GM23338 (cell line): ENCODE results near the gene ADD1. TPM values are rescaled to one million over a fixed set of nuclear protein-coding genes. Genes with fewer than 3 reads are reported as not detected.

Experiments used
- ATAC-seq: fragments of 200-7000 bp; cut with Tn5 transposase; 3 replicates; pipeline ENCODE4 v1.9.1; 2020
- DNase-seq: peaks from one replicate; pipeline ENCODE4 v3.0.0-alpha.2; 2015; ENCODE audit warnings: low spot score
- H2AFZ ChIP-seq: fragments of 200-600 bp; sonication (generic); 2 replicates; pipeline ENCODE4 v1.8.0; 2016; ENCODE audit warnings: antibody characterized with exemption, mild to moderate bottlenecking, moderate library complexity
- H3F3A ChIP-seq: fragments of 200-600 bp; sonication (generic); replicated peaks from 2 replicates; pipeline ENCODE4 v1.8.0; 2017; ENCODE audit warnings: antibody characterized with exemption, mixed run types, low read depth
- H3K27ac ChIP-seq: fragments of 200-600 bp; sonication (generic); 2 replicates; pipeline ENCODE4 v1.6.1; 2016; ENCODE audit warnings: low read depth
- H3K27me3 ChIP-seq: fragments of 200-600 bp; sonication (generic); 2 replicates; pipeline ENCODE4 v1.8.0; 2016; ENCODE audit warnings: mild to moderate bottlenecking, mixed run types, moderate library complexity; ENCODE audit not compliant: insufficient read depth
- H3K36me3 ChIP-seq: fragments of 200-600 bp; sonication (generic); 2 replicates; pipeline ENCODE4 v1.8.0; 2016; ENCODE audit warnings: mild to moderate bottlenecking; ENCODE audit not compliant: insufficient read depth
- H3K4me1 ChIP-seq: fragments of 200-600 bp; sonication (generic); 2 replicates; pipeline ENCODE4 v1.8.0; 2016; ENCODE audit warnings: mild to moderate bottlenecking, moderate library complexity; ENCODE audit not compliant: insufficient read depth
- H3K4me2 ChIP-seq: fragments of 200-600 bp; sonication (generic); 2 replicates; pipeline ENCODE4 v1.7.1; 2017; ENCODE audit warnings: mixed run types
- H3K4me3 ChIP-seq: fragments of 200-600 bp; sonication (generic); 2 replicates; pipeline ENCODE4 v1.6.1; 2016; ENCODE audit warnings: mixed run types
- H3K79me2 ChIP-seq: fragments of 200-600 bp; sonication (generic); replicated peaks from 2 replicates; pipeline ENCODE4 v1.8.0; 2017; ENCODE audit warnings: mild to moderate bottlenecking; ENCODE audit not compliant: insufficient read depth
- H3K9me2 ChIP-seq: fragments of 200-600 bp; sonication (generic); 2 replicates; pipeline ENCODE4 v1.8.0; 2017; ENCODE audit not compliant: insufficient read depth
- H4K20me1 ChIP-seq: fragments of 200-600 bp; sonication (generic); replicated peaks from 2 replicates; pipeline ENCODE4 v1.8.0; 2017; ENCODE audit warnings: mild to moderate bottlenecking; ENCODE audit not compliant: insufficient read depth
- H3K27ac Mint-ChIP-seq: 2 replicates; pipeline ENCODE4 v1.8.0; 2020; ENCODE audit warnings: inconsistent platforms, mild to moderate bottlenecking, moderate library complexity, mixed read lengths
- H3K27me3 Mint-ChIP-seq: 3 replicates; pipeline ENCODE4 v1.8.0; 2022; ENCODE audit warnings: low read depth, mild to moderate bottlenecking, moderate library complexity, mixed read lengths, inconsistent platforms; ENCODE audit not compliant: insufficient read depth, poor library complexity
- H3K36me3 Mint-ChIP-seq: 3 replicates; pipeline ENCODE4 v1.8.0; 2021; ENCODE audit warnings: low read depth, mild to moderate bottlenecking, inconsistent platforms, moderate library complexity, mixed read lengths
- H3K4me1 Mint-ChIP-seq: 3 replicates; pipeline ENCODE4 v1.8.0; 2020; ENCODE audit warnings: mild to moderate bottlenecking, inconsistent platforms, mixed read lengths
- H3K4me3 Mint-ChIP-seq: 3 replicates; pipeline ENCODE4 v1.8.0; 2021; ENCODE audit warnings: moderate library complexity, mild to moderate bottlenecking, inconsistent platforms, mixed read lengths
- H3K9me3 Mint-ChIP-seq: 3 replicates; pipeline ENCODE4 v1.8.0; 2020; ENCODE audit warnings: moderate library complexity, mild to moderate bottlenecking, inconsistent platforms, mixed read lengths
- CTCF ChIP-seq, 2 experiments: fragments of 200-600 bp in 1 of 2; sonication (generic) in 1 of 2; conservative IDR thresholded peaks; 2 replicates each; pipeline versions ENCODE4 v1.5.1 to v1.6.1; 2016 to 2017; ENCODE audit warnings: antibody characterized with exemption in 2 of 2, low read depth in 2 of 2, mild to moderate bottlenecking in 2 of 2, moderate library complexity in 1 of 2
- EZH2 ChIP-seq: fragments of 200-600 bp; sonication (generic); IDR thresholded peaks from one replicate; pipeline ENCODE4 v1.8.0; 2017; ENCODE audit warnings: antibody characterized with exemption, mild to moderate bottlenecking, low read depth; ENCODE audit not compliant: unreplicated experiment
- EZH2phosphoT487 ChIP-seq: fragments of 200-600 bp; sonication (generic); IDR thresholded peaks from one replicate; pipeline ENCODE4 v1.8.1; 2018; ENCODE audit warnings: antibody characterized with exemption; ENCODE audit not compliant: unreplicated experiment
- NANOG ChIP-seq: IDR thresholded peaks from 2 replicates; pipeline ENCODE4 v1.6.1; 2016; ENCODE audit warnings: antibody characterized with exemption, borderline replicate concordance
- REST ChIP-seq: IDR thresholded peaks from one replicate; pipeline ENCODE4 v1.6.1; 2018; ENCODE audit warnings: antibody characterized with exemption; ENCODE audit not compliant: unreplicated experiment
- ZNF331 ChIP-seq: fragments of 250-450 bp; sonication (Bioruptor Pico); IDR thresholded peaks from 2 replicates; pipeline ENCODE4 v1.5.0; 2020; ENCODE audit warnings: low read depth, mild to moderate bottlenecking, moderate library complexity
- polyA plus RNA-seq: library from polyadenylated mRNA; unstranded; fragments of >200 nt; fragmentation: Nextera tagmentation; extraction: Ambion mirVana; gene quantifications from 2 replicates; pipeline ENCODE4 v1.2.1, GENCODE V29; 2016
- total RNA-seq: library from RNA; depleted of rRNA; stranded (reverse); fragments of >200 nt; shearing (Covaris generic); gene quantifications from 2 replicates; pipeline ENCODE4 v1.2.3, GENCODE V29; 2014
- TF ChIP-seq, protein P1 (sequence below): IDR thresholded peaks from 2 replicates; pipeline ENCODE4 v1.6.1; 2016; ENCODE audit warnings: antibody characterized with exemption
- TF ChIP-seq, protein P2 (sequence below): fragments of 250-450 bp; sonication (Bioruptor Pico); IDR thresholded peaks from 2 replicates; pipeline ENCODE4 v1.5.0; 2020; ENCODE audit warnings: mild to moderate bottlenecking, moderate library complexity

Gene ADD1
- total and polyA plus RNA-seq, 2 experiments from 2014 or later: 126 to 144 TPM

- TF ChIP-seq, protein P1, sequence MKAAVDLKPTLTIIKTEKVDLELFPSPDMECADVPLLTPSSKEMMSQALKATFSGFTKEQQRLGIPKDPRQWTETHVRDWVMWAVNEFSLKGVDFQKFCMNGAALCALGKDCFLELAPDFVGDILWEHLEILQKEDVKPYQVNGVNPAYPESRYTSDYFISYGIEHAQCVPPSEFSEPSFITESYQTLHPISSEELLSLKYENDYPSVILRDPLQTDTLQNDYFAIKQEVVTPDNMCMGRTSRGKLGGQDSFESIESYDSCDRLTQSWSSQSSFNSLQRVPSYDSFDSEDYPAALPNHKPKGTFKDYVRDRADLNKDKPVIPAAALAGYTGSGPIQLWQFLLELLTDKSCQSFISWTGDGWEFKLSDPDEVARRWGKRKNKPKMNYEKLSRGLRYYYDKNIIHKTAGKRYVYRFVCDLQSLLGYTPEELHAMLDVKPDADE: no peak
- no peak for TF ChIP-seq ZNF331
- TF ChIP-seq NANOG: no peak
These were observed 100.4 kb downstream of the ADD1 start (continued) for GRCh38 chr4:2944091-2944482.

GRCh38 chr4:2944586-2945526 lies 101.2 kb downstream of the ADD1 start:
- Histone ChIP-seq H3K36me3 (peaks cover 45% of the 10 kb centered on the region), H2AFZ (no peak overlapping the region), H3K4me1 (no peaks in the 10 kb centered on the region), H3K27ac (no peak overlapping the region), H3K27me3 (no peaks in the 10 kb centered on the region), H3K4me3 (no peak overlapping the region), H4K20me1 (peaks cover 27% of the 10 kb centered on the region), H3K9me2 (no peaks in the 10 kb centered on the region), H3F3A (peaks cover 11% of the 10 kb centered on the region; the same call in 1 of the 2 replicates), H3K79me2 (no peaks in the 10 kb centered on the region; the same call in 1 of the 2 replicates), H3K4me2 (no peak overlapping the region)
- Mint-ChIP-seq H3K27me3 (peaks cover 18% of the 10 kb centered on the region), H3K4me3 (no peak overlapping the region), H3K9me3 (no peaks in the 10 kb centered on the region; the same call in 2 of the 3 replicates), H3K36me3 (peaks cover 97% of the 10 kb centered on the region), H3K4me1 (no peaks in the 10 kb centered on the region), H3K27ac (no peak overlapping the region)
- DNase-seq (no peak), ATAC-seq (no peak)
- TF ChIP-seq CTCF (conservative IDR thresholded peaks at IDR 0.05; ENCODE audit: low read depth in 2 of 2) (no peak), ZNF331 (no peak), NANOG (no peak), EZH2phosphoT487 (no peak), REST (no peak), EZH2 (no peak)
- TF ChIP-seq, protein P2, sequence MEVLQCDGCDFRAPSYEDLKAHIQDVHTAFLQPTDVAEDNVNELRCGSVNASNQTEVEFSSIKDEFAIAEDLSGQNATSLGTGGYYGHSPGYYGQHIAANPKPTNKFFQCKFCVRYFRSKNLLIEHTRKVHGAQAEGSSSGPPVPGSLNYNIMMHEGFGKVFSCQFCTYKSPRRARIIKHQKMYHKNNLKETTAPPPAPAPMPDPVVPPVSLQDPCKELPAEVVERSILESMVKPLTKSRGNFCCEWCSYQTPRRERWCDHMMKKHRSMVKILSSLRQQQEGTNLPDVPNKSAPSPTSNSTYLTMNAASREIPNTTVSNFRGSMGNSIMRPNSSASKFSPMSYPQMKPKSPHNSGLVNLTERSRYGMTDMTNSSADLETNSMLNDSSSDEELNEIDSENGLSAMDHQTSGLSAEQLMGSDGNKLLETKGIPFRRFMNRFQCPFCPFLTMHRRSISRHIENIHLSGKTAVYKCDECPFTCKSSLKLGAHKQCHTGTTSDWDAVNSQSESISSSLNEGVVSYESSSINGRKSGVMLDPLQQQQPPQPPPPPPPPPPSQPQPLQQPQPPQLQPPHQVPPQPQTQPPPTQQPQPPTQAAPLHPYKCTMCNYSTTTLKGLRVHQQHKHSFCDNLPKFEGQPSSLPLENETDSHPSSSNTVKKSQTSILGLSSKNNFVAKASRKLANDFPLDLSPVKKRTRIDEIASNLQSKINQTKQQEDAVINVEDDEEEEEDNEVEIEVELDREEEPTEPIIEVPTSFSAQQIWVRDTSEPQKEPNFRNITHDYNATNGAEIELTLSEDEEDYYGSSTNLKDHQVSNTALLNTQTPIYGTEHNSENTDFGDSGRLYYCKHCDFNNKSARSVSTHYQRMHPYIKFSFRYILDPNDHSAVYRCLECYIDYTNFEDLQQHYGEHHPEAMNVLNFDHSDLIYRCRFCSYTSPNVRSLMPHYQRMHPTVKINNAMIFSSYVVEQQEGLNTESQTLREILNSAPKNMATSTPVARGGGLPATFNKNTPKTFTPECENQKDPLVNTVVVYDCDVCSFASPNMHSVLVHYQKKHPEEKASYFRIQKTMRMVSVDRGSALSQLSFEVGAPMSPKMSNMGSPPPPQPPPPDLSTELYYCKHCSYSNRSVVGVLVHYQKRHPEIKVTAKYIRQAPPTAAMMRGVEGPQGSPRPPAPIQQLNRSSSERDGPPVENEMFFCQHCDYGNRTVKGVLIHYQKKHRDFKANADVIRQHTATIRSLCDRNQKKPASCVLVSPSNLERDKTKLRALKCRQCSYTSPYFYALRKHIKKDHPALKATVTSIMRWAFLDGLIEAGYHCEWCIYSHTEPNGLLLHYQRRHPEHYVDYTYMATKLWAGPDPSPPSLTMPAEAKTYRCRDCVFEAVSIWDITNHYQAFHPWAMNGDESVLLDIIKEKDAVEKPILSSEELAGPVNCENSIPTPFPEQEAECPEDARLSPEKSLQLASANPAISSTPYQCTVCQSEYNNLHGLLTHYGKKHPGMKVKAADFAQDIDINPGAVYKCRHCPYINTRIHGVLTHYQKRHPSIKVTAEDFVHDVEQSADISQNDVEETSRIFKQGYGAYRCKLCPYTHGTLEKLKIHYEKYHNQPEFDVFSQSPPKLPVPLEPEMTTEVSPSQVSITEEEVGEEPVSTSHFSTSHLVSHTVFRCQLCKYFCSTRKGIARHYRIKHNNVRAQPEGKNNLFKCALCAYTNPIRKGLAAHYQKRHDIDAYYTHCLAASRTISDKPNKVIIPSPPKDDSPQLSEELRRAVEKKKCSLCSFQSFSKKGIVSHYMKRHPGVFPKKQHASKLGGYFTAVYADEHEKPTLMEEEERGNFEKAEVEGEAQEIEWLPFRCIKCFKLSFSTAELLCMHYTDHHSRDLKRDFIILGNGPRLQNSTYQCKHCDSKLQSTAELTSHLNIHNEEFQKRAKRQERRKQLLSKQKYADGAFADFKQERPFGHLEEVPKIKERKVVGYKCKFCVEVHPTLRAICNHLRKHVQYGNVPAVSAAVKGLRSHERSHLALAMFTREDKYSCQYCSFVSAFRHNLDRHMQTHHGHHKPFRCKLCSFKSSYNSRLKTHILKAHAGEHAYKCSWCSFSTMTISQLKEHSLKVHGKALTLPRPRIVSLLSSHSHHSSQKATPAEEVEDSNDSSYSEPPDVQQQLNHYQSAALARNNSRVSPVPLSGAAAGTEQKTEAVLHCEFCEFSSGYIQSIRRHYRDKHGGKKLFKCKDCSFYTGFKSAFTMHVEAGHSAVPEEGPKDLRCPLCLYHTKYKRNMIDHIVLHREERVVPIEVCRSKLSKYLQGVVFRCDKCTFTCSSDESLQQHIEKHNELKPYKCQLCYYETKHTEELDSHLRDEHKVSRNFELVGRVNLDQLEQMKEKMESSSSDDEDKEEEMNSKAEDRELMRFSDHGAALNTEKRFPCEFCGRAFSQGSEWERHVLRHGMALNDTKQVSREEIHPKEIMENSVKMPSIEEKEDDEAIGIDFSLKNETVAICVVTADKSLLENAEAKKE (CRISPR knock-in tag): no peak
- TF ChIP-seq, protein P1: no peak
